Stimulated activated CD4-positive, alpha-beta T cell treated with anti-CD3 and anti-CD28 coated beads, TNF-alpha, amount 100 ng/mL, for 48 hours (primary cell): ENCODE measurements around the gene JAG1.

Source experiments
- DNase-seq, 3 donors: peaks; one replicate each; pipeline ENCODE4 v3.0.0-alpha.2; 2020; ENCODE audit warnings: low read depth in 3 of 3

JAG1 gene

GRCh38 chr20:10668677-10669368 lies 5.0 kb downstream of the JAG1 start:
- DNase-seq: no peak

- no peak for DNase-seq
These were observed 6.1 kb downstream of the JAG1 start for GRCh38 chr20:10667560-10668167.

GRCh38 chr20:10667077-10667401 lies 6.8 kb downstream of the JAG1 start:
- no peak for DNase-seq

DNA sequence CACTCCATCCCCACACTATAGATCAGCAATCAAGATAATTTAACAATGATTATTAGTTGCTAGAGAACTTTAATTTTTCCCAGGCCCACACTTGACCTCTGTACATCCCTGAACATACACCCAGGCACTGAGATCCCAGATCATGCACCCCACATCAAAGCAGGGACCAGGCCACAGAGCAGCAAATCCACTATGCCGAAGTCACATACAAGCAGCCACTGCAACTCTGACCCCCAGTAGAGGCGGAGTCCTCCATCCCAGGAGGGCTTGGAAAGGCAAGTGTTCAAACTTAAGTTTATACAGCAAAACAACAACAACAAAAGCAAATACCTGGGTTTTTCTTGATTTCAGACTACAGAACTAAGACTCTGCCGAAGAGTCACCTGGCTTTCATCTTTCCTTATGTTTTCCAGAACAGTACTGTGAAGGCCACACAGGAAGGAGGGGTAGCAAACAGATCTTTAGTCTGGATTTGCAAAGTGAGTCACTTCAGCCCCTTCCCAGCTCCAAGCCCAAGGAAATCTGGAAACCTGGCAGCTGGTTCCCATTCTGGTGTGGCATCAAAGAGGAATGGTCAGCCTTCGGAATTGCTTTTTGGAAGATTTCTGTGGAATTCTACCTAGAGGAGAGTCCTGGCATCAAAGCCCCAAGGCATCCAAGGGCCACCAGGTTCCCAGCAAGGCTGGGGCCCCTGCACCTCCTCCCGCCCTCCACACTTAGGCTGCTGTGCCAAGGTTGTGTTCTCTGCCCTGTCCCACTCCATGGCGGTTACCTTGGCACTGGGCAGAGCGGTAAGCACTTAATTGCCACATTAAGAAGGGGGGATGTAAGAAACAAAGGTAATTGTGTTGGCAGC lies 7.3 kb downstream of the JAG1 start:
- DNase-seq: no peak

GRCh38 chr20:10665791-10666190 lies 8.0 kb downstream of the JAG1 start:
- no peak for DNase-seq

- DNase-seq: no peak
These were observed 8.7 kb downstream of the JAG1 start for GRCh38 chr20:10665027-10665561.

GRCh38 chr20:10663756-10664155 lies 10.0 kb downstream of the JAG1 start:
- DNase-seq: no peak

DNA sequence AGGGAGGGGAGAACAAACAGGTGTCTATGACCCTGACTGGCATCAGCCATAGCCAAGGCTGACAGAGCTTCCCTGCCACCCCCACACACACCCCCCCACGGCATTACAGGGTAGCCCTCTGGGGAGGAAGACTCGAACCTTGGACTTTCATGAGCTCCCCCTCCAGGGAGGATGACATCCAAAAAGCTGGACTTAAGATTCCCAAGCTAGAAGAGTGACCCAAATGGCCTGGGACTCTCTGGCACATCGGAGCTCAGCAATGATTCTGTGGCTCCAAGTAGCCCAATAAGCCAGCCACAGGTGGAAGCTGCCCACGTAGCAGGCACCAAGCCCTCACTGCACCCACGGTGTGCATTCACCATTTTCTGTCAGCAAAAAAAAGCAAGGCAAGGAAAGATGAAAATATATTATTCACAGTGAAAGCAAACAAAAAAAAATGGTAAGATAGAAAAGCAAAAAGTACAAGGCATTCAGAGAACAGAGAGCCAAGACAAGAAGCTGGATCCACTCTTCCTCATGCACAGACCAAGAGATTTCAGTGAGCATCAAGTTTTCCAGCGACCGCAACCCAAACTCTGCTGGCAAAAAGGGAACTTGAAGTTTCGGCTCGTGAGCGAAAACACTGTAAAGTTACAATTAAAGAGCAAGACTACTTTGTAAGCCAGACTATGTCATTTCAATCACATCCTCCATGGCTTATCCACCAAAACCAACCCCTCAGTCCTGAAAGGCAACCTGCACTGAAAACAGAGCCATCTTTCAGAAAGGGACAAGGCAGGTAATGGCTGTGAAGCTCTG lies 10.9 kb downstream of the JAG1 start:
- DNase-seq: no peak

DNA sequence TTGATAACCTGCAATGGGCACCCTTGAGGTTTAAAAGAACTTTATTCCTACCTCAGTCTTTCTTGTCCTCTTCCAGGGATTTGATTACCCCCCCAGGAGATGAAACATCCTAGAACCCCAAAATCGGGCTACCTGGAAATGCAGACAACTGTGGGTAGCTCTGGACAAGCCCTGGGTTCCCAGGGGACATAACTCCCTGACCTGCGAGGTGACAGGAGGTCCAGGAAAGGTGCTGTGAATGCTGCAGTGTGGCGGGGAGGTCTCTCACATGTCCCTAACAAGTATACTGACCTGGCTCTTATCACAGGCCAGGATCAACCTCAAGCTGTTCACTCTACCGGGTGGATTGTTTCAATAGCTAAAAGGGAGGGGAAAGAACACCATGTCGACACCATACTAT lies 11.6 kb downstream of the JAG1 start:
- DNase-seq: no peak

- no peak for DNase-seq
These were observed 12.5 kb downstream of the JAG1 start for GRCh38 chr20:10661261-10661660.

GRCh38 chr20:10660661-10661060 lies 13.1 kb downstream of the JAG1 start:
- DNase-seq: no peak

DNA sequence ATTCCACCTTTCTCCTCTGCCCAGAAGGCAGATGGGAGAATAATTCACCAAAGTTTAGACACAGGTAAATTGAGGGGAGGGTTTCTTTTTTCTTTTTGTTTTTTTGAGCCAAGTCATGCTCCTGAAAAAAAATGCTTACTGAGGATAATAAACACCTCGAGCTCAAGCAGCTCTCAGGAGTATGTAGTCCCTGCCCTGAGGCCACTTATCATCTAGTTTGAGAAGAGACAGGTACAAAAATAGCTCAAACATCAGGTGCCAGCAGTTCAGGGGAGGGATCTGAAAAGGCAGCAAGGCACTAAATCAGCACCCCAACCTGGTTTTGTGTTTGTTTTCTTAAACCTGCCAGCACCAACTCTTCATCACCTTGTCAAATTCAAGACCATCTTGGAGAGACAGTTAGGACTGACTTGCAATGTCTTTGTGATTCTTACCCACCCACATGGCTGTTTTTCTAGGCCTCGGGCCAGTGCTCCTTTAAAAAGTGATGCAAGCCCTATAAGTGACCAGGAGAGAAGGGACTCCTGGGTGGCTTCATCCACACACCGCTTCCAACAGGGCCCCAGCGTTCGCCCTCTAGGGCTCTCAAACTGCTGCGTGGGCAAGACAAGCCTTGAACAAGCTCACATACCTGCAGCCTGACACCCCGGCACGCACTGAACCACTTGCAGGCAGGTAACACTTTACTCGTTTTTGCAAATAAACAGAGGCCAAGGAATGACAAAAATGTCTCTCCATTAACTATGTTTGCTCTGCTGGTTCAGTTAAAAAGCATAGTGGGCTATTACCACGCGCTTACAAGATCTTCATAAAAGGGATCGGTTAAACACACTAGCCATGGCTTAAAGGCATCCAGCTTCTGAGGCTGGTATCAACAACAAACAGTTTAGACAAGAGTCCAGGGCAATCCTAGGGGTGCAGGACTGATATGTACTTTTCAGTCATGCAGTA lies 13.9 kb downstream of the JAG1 start:
- no peak for DNase-seq

GRCh38 chr20:10658876-10659632 lies 14.7 kb downstream of the JAG1 start:
- DNase-seq: no peak

GRCh38 chr20:10658051-10658823 lies 15.6 kb downstream of the JAG1 start:
- no peak for DNase-seq

- DNase-seq: no peak
These were observed 16.3 kb downstream of the JAG1 start for GRCh38 chr20:10657453-10657852.

- DNase-seq: no peak
These were observed 17.8 kb downstream of the JAG1 start for GRCh38 chr20:10655720-10656669.

DNA sequence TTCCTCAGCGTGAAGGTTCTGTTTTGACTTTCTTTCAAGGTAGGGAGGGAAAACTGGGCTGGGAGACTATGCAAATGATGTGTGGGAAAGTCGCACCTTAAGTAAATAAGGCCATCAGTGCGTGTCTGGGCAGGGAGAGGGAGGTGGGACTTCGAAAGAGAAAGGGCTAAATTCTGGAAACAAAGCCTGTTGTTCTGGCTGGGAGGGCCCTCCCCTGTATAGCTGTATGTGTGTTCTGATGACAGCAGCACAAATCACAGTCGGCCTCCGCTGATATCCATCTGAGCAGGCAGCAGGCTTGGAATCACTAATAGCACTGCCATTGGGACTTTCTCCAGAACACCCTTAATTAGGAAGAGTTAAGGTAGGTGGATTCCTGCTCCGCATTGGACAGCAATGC lies 19.2 kb downstream of the JAG1 start:
- DNase-seq: no peak

DNA sequence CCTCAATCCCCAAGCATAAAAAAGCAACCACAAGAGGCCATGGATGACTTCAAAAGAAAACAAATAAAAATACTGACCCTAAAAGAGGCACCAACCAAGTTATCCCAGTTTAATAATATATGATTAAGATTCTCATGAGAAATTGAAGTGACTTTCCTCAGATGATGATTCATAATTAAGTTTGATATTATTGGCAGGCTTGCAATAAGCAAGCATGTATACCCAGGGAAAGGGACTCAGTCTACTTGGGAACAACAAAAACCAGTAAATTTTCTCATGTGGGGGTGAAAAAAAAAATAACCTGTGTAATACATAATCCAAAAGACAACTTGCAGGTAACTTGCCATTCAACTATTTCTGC lies 19.6 kb downstream of the JAG1 start:
- no peak for DNase-seq
